ENCODE measurements around the gene SALL3. TPM values are rescaled to one million over a fixed set of nuclear protein-coding genes. Genes with fewer than 3 reads are reported as not detected.

SALL3 gene
- total and polyA plus RNA-seq, 2 of the 4 experiments (the other 2 are of a cell fraction), result not detected

- Histone ChIP-seq H3K9ac (ENCODE audit: low read depth, low read length) (no peak overlapping the region), H3K79me1 (ENCODE audit: low read depth in 1 of 2, low read length in 2 of 2) (no peaks in the 10 kb centered on the region), H2BK5ac (ENCODE audit: low read depth, low read length, poor library complexity, severe bottlenecking) (no peak overlapping the region), H3K27me3 (ENCODE audit: control insufficient read depth, insufficient read depth, low read length) (no peaks in the 10 kb centered on the region), H3K14ac (replicated peaks; ENCODE audit: low read depth, low read length) (no peak overlapping the region), H3K4me3 (ENCODE audit: insufficient read depth, low read depth, low read length) (no peak overlapping the region), H3K36me3 (ENCODE audit: control insufficient read depth, insufficient read depth, low read length) (no peaks in the 10 kb centered on the region), H2AFZ (replicated peaks; ENCODE audit: low read length, poor library complexity) (no peak overlapping the region), H2BK20ac (ENCODE audit: low read depth, low read length) (no peak overlapping the region), H3K4me1 (ENCODE audit: control insufficient read depth, insufficient read depth, low read length) (no peaks in the 10 kb centered on the region), H3K4me2 (ENCODE audit: low read depth, low read length) (no peak overlapping the region), H3K4ac (ENCODE audit: low read depth, low read length) (no peak overlapping the region), H2BK15ac (ENCODE audit: low read depth, low read length) (no peak overlapping the region), H4K5ac (ENCODE audit: low read depth, low read length) (no peak overlapping the region), H3K9me3 (ENCODE audit: control insufficient read depth, insufficient read depth, low read length) (peaks cover 19% of the 10 kb centered on the region), H2BK120ac (ENCODE audit: low read depth, low read length) (no peak overlapping the region), H3K23ac (ENCODE audit: low read depth, low read length) (no peak overlapping the region), H4K20me1 (ENCODE audit: insufficient read depth, low read length) (no peaks in the 10 kb centered on the region), H4K8ac (ENCODE audit: low read depth in 2 of 2, low read length in 2 of 2) (no peak overlapping the region), H4K91ac (ENCODE audit: insufficient read depth, low read depth, low read length) (no peak overlapping the region), H3K18ac (ENCODE audit: low read depth, low read length) (no peak overlapping the region), H3K27ac (ENCODE audit: insufficient read depth, low read length) (no peak overlapping the region), H2AK9ac (replicated peaks; ENCODE audit: low read depth, low read length, poor library complexity) (no peak overlapping the region), H2AK5ac (ENCODE audit: low read depth, low read length) (no peak overlapping the region), H3K56ac (ENCODE audit: extremely low read depth, insufficient read depth, low read length) (no peak overlapping the region), H3K9me1 (ENCODE audit: insufficient read depth, low read length) (no peaks in the 10 kb centered on the region)
- TF ChIP-seq POLR2A (IDR thresholded peaks at IDR 0.05; ENCODE audit: low read depth, low read length) (no peak), RAD21 (IDR thresholded peaks at IDR 0.05; ENCODE audit: low read length) (no peak), BHLHE40 (IDR thresholded peaks at IDR 0.05; ENCODE audit: low read depth, low read length) (no peak)
- CTCF ChIA-PET, result no interaction called here
- intact Hi-C loops (cut with micrococcal nuclease) (no loop called here), dilution Hi-C loops (cut with HindIII; ENCODE audit: low sequenced_read_pairs, unreplicated experiment) (no loop called here), in situ Hi-C loops (cut with MboI; ENCODE audit: low sequenced_read_pairs) (no loop called here)
- BruUV-seq (replicated peaks), result no TSS peak
- WGBS, 2 experiments (ENCODE audit: extremely low coverage in 2 of 2, insufficient read length in 1 of 2), result 85% methylated on average over 8 of the region's 17 CpGs; no CpG with 5 or more reads in 1 of the 2 experiments
- ATAC-seq (ENCODE audit: low read depth) (no peak), DNase-seq (no peak)
- POLR2A ChIA-PET (ENCODE audit: unreplicated experiment), result no interaction called here
Observed at GRCh38 chr18:79011300-79011870, 31.8 kb downstream of the SALL3 start.
